G401 (cell line): ENCODE results near the gene CRTAC1. TPM values are rescaled to one million over a fixed set of nuclear protein-coding genes. Genes with fewer than 3 reads are reported as not detected.

Source experiments
- DNase-seq: peaks from one replicate; pipeline ENCODE4 v3.0.0-alpha.2; 2015; ENCODE audit warnings: low spot score
- in situ Hi-C: cut with HindIII; loops from 2 replicates; pipeline ENCODE4 v1.10.0; 2016; ENCODE audit warnings: low sequenced_read_pairs, mixed read lengths
- total RNA-seq: library from RNA; depleted of rRNA; stranded (reverse); fragments of >200 nt; shearing (Covaris generic); gene quantifications from 2 replicates; pipeline ENCODE4 v1.2.3, GENCODE V29; 2014

The CRTAC1 gene
- total RNA-seq, 1 experiment from 2014 or later, result 0.10 TPM

GRCh38 chr10:97931041-97931440, 99.4 kb downstream of the CRTAC1 start:
- in situ Hi-C loops, result no loop called here
- DNase-seq, result no peak

GRCh38 chr10:97928897-97929296, 101.5 kb downstream of the CRTAC1 start:
- DNase-seq, result no peak
- in situ Hi-C loops, result no loop called here

- in situ Hi-C loops, result no loop called here
- no peak for DNase-seq
Measured at GRCh38 chr10:97927622-97928021, 102.8 kb downstream of the CRTAC1 start.

GRCh38 chr10:97926055-97926454, 104.4 kb downstream of the CRTAC1 start:
- DNase-seq, result no peak
- in situ Hi-C loops, result no loop called here

- in situ Hi-C loops, result no loop called here
- no peak for DNase-seq
Measured at GRCh38 chr10:97925308-97925938, 105.0 kb downstream of the CRTAC1 start.

GRCh38 chr10:97924678-97925077, 105.7 kb downstream of the CRTAC1 start:
- no peak for DNase-seq
- in situ Hi-C loops, result no loop called here

- in situ Hi-C loops, result no loop called here
- no peak for DNase-seq
Measured at GRCh38 chr10:97923476-97923875, 106.9 kb downstream of the CRTAC1 start.

GRCh38 chr10:97923057-97923456, 107.4 kb downstream of the CRTAC1 start:
- in situ Hi-C loops, result no loop called here
- DNase-seq, result no peak

- in situ Hi-C loops, result no loop called here
- peak; percentile 88 for DNase-seq
Measured at GRCh38 chr10:97922022-97922758, 108.2 kb downstream of the CRTAC1 start.

- DNase-seq, result peak; percentile 82
- in situ Hi-C loops, result no loop called here
Measured at GRCh38 chr10:97921581-97922021, 108.8 kb downstream of the CRTAC1 start.

- in situ Hi-C loops, result no loop called here
- DNase-seq, result no peak
Measured at GRCh38 chr10:97920865-97921264, 109.6 kb downstream of the CRTAC1 start.

GRCh38 chr10:97919012-97919411, 111.4 kb downstream of the CRTAC1 start:
- no peak for DNase-seq
- in situ Hi-C loops, result no loop called here

- DNase-seq, result peak; percentile 81
- in situ Hi-C loops, result no loop called here
Measured at GRCh38 chr10:97916586-97916985, 113.8 kb downstream of the CRTAC1 start.

- peak; percentile 88 for DNase-seq
- in situ Hi-C loops, result no loop called here
Measured at GRCh38 chr10:97915346-97916131, 114.9 kb downstream of the CRTAC1 start.

GRCh38 chr10:97914837-97915211, 115.6 kb downstream of the CRTAC1 start:
- DNase-seq, result peak; percentile 79
- in situ Hi-C loops, result no loop called here

GRCh38 chr10:97914171-97914836, 116.1 kb downstream of the CRTAC1 start:
- DNase-seq, result no peak
- in situ Hi-C loops, result no loop called here

GRCh38 chr10:97913614-97914013, 116.8 kb downstream of the CRTAC1 start:
- in situ Hi-C loops, result no loop called here
- DNase-seq, result no peak

GRCh38 chr10:97913193-97913592, 117.2 kb downstream of the CRTAC1 start:
- in situ Hi-C loops, result no loop called here
- DNase-seq, result no peak

GRCh38 chr10:97911217-97911616, 119.2 kb downstream of the CRTAC1 start:
- in situ Hi-C loops, result no loop called here
- no peak for DNase-seq

- no peak for DNase-seq
- in situ Hi-C loops, result no loop called here
Measured at GRCh38 chr10:97910661-97911060, 119.8 kb downstream of the CRTAC1 start.
